ENCODE measurements around the gene SRSF2.
"Not testable (repeated sequence)": the region's sequence is repeated elsewhere in the genome, so short reads cannot be mapped to it uniquely, and the experiment has no call there.

SRSF2 gene

DNA sequence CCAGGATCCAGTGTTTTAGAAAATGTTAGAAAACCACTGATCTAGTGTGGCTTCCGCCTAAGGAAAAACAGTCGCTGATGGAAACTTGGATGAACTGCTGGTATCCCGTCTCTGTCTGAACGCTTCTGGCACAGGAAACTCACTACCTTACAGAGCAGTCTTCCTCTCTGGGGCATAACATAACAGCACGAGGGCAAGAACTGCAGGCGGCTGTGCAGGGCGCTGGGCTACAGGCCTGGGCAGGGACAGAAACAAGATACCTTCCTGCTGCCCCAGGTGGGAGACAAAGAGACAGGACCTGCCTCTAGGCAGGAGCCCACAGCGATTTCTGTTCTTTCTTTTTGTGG is 36.9 kb downstream of the SRSF2 start:
- no peak for DNase-seq

DNA sequence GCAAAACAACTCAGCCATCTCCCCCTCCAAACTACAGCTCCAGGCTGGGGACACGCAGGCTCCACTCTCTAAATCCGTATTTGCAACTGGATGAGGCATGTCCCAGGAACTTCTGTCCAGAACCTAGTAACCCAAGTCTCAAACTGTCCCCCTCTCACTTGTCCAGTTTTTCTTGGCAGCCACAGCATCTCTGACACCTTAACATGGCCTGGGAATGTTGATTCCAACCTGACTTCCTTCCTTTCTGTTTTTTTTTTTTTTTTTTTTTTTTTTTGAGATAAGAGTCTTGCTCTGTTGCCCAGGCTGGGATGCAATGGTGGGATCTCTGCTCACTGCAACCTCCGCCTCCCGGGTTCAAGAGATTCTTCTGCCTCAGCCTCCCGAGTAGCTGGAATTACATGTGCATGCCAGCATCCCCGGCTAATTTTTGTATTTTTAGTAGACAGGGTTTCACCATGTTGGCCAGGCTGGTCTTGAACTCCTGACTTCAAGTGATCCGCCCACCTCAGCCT is 38.6 kb downstream of the SRSF2 start:
- not testable (repeated sequence) for DNase-seq

DNA sequence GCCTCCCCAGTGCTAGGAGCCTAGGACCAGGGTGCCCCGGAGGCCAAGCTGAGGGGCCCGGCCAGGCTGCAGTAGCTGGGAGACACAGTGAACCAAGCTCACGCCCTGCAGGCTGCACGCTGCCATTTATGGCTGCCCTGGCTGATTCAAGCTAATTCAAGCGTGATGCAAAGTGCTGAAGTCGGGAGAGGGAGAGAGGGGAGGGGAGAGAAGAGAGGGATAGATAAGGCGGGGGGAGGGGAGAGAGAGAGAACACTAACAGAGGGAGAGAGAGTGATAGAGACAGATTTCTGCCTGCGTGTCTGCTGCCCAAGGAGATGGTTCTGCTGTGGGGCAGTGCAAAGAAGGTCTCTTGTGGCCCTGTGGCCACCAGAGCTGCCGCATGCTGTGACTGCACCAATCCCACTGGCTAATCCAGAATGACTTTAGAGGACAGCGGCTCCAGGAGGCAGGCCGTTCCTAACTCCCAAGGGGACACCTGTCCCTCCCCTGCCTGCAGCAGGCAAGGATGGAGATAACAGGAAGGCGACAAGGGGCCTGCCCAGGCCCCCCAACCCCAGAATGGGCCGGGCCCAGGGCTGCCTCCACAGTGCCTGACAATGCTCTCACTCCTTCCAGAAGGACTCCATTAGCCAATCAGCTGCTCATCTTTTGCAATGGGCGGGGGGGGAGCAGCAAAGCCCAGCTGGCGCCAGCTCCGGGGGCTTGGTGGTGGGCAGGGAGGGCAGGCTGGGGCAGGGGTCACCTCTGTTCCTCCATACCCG is 39.2 kb downstream of the SRSF2 start:
- no peak for DNase-seq

DNA sequence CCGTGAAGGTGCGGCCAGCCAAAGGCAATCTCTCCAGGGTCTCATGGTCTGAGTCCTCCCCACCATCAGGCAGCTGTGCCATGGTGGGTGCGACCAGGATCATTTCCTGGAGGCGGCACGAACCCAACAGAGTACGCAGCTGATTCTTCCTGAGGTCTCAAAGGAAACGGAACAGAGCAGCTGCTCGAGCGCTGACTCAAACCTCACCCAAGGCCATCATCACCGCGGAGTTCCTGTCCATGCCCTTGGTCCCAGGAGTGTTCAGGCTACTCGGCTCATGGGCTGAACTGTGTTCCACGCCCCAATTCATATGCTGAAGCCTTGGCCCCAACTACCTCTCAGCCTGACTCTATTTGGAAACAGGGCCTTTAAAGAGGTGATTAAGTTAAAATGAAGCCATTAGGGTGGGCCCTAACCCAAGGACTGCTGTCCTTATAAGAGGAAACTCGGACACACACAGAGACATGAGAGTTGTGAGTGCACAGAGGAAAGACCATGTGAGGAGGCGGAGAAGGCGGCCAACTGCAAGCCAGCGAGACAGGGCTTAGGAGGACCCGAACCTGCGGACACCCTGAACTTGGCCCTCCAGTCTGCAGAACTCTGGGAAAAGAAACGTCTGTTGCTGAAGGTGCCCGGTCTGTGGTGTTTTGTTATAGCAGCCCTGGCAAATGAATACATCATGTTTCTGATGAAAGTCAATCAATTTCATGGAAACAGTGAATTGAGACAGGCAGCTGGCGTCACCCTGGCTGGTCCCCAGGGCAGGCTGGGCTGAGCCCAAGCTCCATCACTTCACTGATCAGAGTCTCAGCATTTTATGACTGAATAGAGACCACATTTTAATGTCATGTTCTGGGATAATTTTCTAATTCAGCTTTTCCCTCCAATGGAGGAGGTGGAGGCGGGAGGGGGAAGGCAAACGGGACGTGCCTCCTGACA is 40.1 kb downstream of the SRSF2 start:
- no peak for DNase-seq

DNA sequence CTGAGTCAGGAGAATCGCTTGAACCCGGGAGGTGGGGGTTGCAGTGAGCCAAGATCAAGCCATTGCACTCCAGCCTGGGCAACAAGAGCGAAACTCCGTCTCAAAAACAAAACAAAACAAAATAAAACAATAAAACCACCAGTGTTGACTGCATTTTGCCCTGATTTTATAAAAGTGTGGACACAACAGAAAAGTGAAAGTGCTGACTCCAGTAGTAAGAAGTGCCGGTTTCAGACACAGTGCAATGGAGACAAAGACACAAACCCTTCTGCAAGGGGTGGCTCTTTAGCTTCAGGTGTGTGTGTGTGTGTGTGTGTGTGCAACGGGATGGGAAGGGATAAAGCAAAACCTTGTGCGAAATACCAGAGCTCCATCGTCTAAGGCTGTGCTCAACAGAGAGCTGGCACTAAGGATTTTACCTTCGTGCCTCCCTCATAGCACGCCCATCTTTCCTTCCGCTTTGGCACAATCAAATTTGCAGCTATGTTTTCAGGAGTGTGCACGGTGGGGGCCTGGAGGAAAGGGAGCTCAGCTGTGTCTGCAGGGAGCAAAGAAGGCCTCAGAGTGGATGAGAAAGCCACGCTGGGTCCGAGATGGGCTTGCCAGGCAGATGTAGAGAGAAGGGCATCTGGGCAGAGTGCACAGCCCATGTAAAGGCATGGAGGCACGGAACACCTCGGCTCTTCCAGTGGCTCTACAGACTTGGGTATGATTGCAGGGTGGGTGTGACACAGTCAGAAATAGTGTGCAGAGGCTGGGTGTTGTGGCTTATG is 41.9 kb downstream of the SRSF2 start:
- DNase-seq: no peak

DNA sequence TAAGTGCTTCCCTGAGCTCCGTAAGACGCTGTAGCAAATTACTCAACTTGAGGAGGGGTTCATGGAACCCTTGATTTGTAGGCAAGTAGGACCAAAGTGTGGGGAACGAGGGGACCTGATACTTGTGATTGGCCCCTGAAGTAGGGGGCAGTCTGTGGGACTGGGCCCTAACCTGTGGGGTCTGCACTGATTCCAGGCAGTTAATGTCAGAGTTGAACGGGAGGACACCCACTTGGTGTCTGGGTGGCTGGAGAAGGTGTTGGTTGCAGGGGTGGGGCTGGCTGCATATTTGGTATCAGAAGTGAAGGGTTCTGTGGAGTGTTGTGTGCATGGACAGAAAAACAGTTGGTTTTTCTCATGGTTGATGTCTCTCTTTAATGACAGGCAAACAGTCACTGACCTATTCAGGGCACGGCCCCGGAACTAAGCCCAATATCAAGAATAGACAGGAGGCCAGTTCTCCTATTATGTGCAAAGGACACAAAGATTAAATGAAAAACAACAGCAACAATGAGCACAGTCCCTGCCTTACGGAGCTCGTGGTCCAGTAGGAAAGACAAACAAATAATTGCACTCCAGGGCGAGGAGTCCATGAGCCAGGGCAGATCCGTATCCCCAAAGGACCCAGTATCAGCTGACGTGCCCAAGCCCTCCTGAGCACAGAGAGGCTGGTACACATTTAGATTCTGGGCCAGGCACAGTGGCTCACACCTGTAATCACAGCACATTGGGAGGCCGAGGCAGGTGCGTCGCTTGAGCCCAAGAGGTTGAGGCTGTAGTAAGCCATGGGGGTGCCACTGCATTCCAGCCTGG is 45.5 kb downstream of the SRSF2 start:
- DNase-seq: no peak

DNA sequence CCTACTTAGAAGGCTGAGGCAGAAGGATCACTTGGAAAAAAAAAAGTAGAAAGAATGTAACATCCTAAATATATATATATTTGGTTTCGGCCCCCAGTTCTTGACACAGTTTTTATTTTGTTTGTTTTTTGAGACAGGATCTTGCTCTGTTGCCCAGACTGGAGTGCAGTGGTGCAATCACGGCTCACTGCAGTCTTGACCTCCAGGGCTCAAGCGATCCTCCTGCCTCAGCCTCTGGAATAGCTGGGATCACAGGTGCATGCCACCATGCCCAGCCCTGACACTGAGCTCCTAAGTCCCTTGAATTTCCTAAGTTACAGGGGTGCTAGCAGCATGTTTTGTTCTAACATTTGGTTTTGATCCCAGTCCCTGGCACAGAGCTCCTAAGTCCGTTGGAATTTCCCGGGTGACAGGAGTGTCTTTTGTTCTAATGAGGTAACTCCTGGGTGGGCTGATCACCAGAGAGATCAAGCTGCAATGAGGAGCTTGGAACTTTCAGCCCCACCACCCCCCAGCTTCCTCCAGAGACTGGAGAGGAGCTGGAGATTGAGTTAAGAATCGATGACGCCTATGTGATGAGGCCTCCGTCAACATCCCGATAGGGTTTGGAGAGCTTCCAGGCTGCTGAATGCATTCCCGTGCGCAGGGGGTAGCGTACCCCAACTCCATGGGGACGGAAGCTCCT is 46.4 kb downstream of the SRSF2 start:
- no peak for DNase-seq

DNA sequence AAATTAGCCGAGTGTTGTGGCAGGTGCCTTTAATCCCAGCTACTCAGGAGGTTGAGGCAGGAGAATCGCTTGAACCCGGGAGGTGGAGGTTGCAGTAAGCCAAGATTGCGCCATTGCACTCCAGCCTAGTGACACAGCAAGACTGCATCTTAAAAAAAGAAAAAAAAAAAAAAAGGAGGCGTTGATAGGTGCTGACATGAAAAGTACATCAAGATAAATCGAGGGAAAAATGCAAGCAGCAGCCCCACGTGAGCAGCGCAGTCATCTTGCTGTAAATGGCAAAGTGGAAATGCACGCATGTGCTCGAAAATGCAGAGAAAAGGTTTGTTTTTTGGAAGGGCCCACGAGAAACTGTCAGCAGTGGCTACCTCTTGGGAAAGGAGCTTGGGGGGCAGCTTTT is 47.3 kb downstream of the SRSF2 start:
- DNase-seq: no peak

DNA sequence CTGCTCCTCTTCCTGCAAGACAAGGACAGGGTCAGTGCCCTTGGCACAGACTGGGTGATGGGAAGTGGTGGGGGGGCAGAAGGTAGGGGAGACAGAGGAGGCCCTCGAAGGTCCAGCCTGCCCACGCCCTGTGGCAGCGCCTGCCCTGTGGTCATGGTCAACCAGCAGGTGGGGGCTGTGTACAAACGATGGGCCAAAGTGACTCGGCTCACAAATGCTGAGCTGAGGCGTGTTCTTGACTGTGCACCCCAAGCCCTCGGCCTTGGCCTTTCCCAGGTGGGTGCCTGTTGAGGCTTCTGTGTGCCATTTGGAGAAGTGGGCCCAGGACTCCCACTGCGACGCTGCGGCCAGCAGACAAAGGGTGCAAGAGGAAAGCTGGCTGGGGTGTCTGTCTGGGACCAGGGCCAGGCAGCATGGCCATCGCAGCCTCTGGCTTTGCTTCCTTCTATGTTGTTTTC is 48.9 kb downstream of the SRSF2 start:
- no peak for DNase-seq

DNA sequence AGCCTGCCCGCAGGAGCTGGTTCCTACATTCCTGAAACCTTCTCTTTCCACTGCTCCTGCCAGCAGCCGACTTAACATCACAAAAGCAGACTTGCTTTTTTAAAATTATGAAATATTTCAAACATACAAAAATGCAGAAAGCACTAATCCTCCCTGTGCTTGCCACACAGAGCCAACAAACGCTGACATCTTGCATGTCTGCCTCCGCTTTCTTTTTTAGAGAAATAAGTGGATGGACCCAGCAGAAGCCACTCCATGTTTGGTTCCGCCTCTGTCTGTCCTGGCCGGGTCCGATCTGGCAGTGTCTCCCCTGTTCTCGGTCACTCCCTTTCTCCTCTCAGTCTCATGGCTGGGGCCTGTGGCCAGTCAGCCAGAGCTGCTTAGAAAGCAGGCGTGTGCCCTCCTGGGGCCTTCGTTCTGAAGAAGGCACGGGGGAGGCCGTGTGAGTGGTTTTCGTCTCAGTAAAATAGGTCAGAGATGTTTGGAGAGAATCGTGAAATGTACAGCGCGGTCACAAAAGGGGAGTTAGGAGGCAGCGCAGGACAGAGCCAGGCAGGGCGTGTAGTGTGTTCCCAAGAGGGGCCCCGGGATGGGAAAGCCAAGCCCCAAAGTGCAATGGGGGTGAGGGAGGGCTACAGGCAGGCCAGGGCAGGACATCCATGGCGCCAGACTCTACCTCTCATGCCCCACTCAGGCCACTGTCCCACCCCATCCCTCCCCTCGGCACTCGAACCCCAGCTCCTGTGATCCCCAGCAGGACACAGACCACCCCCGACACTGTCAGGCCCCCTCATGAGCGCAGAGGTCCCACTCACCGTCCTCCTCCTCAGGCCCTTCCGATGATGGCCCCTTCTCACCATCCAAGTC is 49.6 kb downstream of the SRSF2 start:
- DNase-seq: no peak

DNA sequence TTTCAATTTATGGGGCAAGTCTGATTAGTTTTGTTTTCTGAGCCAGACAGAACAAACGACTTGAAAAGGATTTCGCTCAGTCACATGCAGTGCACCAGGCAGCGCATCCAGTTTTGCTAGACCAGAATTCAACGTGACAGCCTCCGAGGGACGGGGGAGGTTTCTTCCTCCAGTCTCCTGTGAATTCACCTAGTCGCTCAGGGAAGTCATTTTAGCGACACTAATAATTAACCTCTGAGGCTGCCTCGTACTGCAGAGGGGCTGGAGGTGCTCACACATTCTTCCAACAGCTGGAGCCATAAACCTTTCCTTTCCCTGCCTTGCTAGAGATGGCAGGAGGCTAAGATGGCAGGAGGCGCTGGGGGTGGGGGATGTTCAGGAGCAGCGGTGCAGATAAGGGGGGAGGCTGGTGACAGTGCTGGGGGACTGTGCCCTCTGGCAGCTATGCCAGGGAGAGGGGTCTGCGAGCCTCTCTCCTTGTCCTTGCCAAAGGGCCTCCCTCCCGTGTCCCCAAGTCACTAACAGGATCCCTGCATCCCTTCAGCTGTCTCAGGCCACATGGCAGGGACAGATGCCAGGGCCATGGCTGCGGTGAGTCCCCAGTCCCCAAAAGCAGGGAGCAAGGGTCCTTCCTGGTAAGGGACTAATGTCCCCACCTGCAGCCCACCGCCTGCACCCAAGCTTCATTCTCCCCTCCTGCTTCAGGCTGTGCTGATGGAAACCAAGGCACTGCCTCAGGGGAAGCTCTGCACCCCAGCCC is 50.4 kb downstream of the SRSF2 start:
- DNase-seq: no peak

DNA sequence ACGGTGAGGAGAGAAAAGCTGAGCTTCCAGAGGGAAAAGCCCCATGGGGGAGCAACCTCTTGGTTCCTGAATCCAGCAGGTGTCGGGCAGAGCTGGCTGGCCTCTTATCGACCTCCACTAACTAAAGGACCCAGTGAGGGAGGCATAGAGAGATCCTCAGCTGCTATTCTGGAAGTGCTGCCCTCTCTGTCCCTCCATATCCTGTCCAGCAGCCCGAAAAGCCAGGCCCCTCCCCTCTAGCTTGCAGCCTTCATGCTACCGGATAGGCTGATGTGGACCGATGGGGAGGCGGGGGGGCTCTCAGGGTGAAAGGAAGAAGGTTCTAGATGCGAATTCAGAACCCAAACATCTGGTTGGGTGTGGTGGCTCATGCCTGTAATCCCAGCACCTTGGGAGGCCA is 51.3 kb downstream of the SRSF2 start:
- DNase-seq: no peak

DNA sequence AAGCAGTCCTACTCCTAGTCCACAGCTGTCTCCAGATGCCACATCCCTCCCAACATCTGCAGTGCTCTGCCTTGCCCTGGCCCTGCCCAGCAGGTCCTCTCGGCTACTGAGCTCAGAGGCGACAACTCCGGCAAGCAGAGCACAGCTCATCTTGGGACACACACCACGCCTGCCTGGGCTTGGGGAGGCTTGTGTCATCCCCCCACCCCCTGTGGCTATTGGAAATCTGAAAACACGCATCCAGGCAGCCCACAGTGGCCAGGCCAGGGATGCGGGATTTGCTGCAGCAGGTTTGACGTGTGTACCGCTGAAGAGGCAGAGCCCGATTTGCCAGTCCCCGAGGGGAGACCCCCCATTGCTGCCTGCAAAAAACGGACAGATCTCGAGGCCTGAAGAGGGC is 51.8 kb downstream of the SRSF2 start:
- no peak for DNase-seq

DNA sequence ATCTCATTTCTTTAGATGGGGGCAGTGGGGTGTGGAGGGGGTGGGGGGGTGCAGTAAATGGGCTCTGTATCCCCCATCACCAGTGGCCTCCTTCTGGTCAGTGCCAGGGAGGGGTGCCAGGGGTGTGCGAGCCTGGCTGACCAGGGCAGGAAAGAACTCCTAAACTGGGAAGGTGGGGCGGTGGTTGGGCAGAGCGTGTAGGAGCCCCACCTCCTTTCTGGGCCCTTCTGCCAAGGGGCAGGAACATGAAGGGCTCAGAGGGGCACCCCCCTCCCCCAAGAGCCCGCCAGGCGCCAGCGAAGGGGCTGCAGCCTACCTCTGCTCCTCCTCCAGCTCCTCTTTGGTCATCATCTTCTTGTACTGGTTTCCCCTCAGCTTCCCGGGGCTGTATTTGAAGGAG is 52.4 kb downstream of the SRSF2 start:
- DNase-seq: no peak

Data from activated CD4-positive, alpha-beta T cell treated with anti-CD3 and anti-CD28 coated beads, Interleukin-10, Interleukin-2, amounts not matched to agents 100 ng/mL and 50 ng/mL, durations not matched to agents 16 hours and 8 hours (primary cell).